Muscle layer of colon (tissue), 2 donors: ENCODE results near the gene COX6B1.
A peak's percentile ranks its signal among the peaks of the same experiment; 100 is the strongest.

Experiments used
- H3K27ac ChIP-seq: one replicate; pipeline ENCODE4 v1.7.0; 2013; ENCODE audit warnings: low read depth, mild to moderate bottlenecking, low read length, moderate library complexity
- H3K27me3 ChIP-seq, 2 donors: one replicate each; pipeline ENCODE4 v1.7.0; 2013; ENCODE audit warnings: low read length in 2 of 2, mild to moderate bottlenecking in 2 of 2; ENCODE audit not compliant: insufficient read depth in 2 of 2, control insufficient read depth in 1 of 2
- H3K36me3 ChIP-seq: one replicate; pipeline ENCODE4 v1.7.0; 2013; ENCODE audit warnings: mild to moderate bottlenecking, low read length; ENCODE audit not compliant: insufficient read depth
- H3K4me1 ChIP-seq: one replicate; pipeline ENCODE4 v1.7.0; 2013; ENCODE audit warnings: mild to moderate bottlenecking, low read length; ENCODE audit not compliant: insufficient read depth
- H3K4me3 ChIP-seq, 2 donors: one replicate each; pipeline ENCODE4 v1.7.0; 2013; ENCODE audit warnings: low read length in 2 of 2, low read depth in 1 of 2, mild to moderate bottlenecking in 1 of 2, moderate library complexity in 1 of 2
- H3K9ac ChIP-seq: one replicate; pipeline ENCODE4 v1.7.0; 2013; ENCODE audit warnings: low read length
- H3K9me3 ChIP-seq: one replicate; pipeline ENCODE4 v1.7.0; 2013; ENCODE audit warnings: mild to moderate bottlenecking, low read length
- donor health status: abdominal sarcoma.
- donor health status: Adenocarcinoma of cecum.

COX6B1 gene

GRCh38 chr19:35702223-35703012 lies 54.3 kb downstream of the COX6B1 start:
- Histone ChIP-seq H3K9ac (peak overlapping the region; percentile 27), H3K27me3 (no peaks in the 10 kb centered on the region), H3K36me3 (no peaks in the 10 kb centered on the region), H3K27ac (peak overlapping the region; percentile 24), H3K4me3 (peak overlapping the region; percentile 48 to 91), H3K4me1 (peaks cover 4% of the 10 kb centered on the region), H3K9me3 (no peaks in the 10 kb centered on the region)

GRCh38 chr19:35703343-35703742 lies 55.2 kb downstream of the COX6B1 start:
- no peaks in the 10 kb centered on the region for H3K9me3 ChIP-seq
- H3K4me3 ChIP-seq: no peak overlapping the region
- no peaks in the 10 kb centered on the region for H3K27me3 ChIP-seq
- H3K27ac ChIP-seq: no peak overlapping the region
- H3K36me3 ChIP-seq: no peaks in the 10 kb centered on the region
- H3K4me1 ChIP-seq: peaks cover 4% of the 10 kb centered on the region
- H3K9ac ChIP-seq: no peak overlapping the region

GRCh38 chr19:35704218-35704617 lies 56.1 kb downstream of the COX6B1 start, which contains the start of gene ZBTB32:
TSS of gene ZBTB32 (plus strand) at chr19:35704558. CDS start at chr19:35714627, 10,069 bp downstream.
- H3K27ac ChIP-seq: no peak within 1 kb of the TSS
- H3K36me3 ChIP-seq: no peaks in the 10 kb centered on the region
- H3K27me3 ChIP-seq: no peaks in the 10 kb centered on the region
- no peak within 1 kb of the TSS for H3K9ac ChIP-seq
- H3K4me1 ChIP-seq: peaks cover 4% of the 10 kb centered on the region
- H3K9me3 ChIP-seq: no peaks in the 10 kb centered on the region
- no peak within 1 kb of the TSS for H3K4me3 ChIP-seq
